HCT116 (cell line): ENCODE results near the gene NTNG2. TPM values are rescaled to one million over a fixed set of nuclear protein-coding genes. Genes with fewer than 3 reads are reported as not detected.

Source experiments
- ATAC-seq: fragments of 200-7000 bp; cut with Tn5 transposase; 2 replicates; pipeline ENCODE4 v1.9.1; 2020; ENCODE audit warnings: mild to moderate bottlenecking, moderate library complexity
- BruUV-seq: library from RNA; stranded (reverse); fragments of 400-500 nt; replicated peaks from 2 replicates; lab custom pipeline; 2021; lab: Mats Ljungman, UMichigan
- CTCF ChIA-PET: fragments of 300-600 bp; sonication (Branson Sonifier 250); formaldehyde crosslinking; loops from one replicate; lab custom pipeline; 2021; ENCODE audit warnings: antibody characterized with exemption; lab: Charles Lee
- POLR2A ChIA-PET: fragments of 300-600, 350-600 bp; sonication (Branson Sonifier 250); formaldehyde crosslinking; loops from one replicate; lab custom pipeline; 2021; ENCODE audit warnings: antibody characterized with exemption; lab: Charles Lee
- RAD21 ChIA-PET, 2 experiments: fragments of 300-600 bp; sonication (Branson Sonifier 250); formaldehyde crosslinking; loops; one replicate each; lab custom pipeline; 2023; ENCODE audit warnings: low total read pairs in 2 of 2; ENCODE audit not compliant: uncharacterized antibody in 2 of 2, unreplicated experiment in 2 of 2, low non-redundant PET in 1 of 2; lab: Charles Lee
- DNase-seq: peaks from one replicate; pipeline ENCODE4 v3.0.0-alpha.2; 2010; ENCODE audit warnings: low read depth, low spot score
- H2AFZ ChIP-seq: fragments of 200-600 bp; shearing (Covaris generic), sonication (generic); 2 replicates; pipeline ENCODE4 v1.6.1; 2017; ENCODE audit warnings: low read depth, mixed run types, mixed read lengths, antibody characterized with exemption, low read length; ENCODE audit not compliant: poor library complexity, severe bottlenecking
- H3K27ac ChIP-seq: 2 replicates; pipeline ENCODE4 v1.5.1; 2012; ENCODE audit warnings: low read depth, low read length
- H3K27me3 ChIP-seq: fragments of 200-600 bp; sonication (generic); 2 replicates; pipeline ENCODE4 v1.6.1; 2016; ENCODE audit warnings: mixed run types, low read length, mixed read lengths; ENCODE audit not compliant: insufficient read depth
- H3K36me3 ChIP-seq, 2 experiments: fragments of 200-500 bp in 1 of 2; fragments of 200-600 bp in 1 of 2; sonication (Bioruptor generic) in 1 of 2; sonication (generic) in 1 of 2; 2 replicates each; pipeline versions ENCODE4 v1.5.1 to v1.6.1; 2014 to 2016; ENCODE audit warnings: low read length in 2 of 2, inconsistent platforms in 1 of 2, mixed read lengths in 1 of 2, mixed run types in 1 of 2; ENCODE audit not compliant: insufficient read depth in 2 of 2, control insufficient read depth in 1 of 2
- H3K4me1 ChIP-seq, 2 experiments: fragments of 200-600 bp in 1 of 2; sonication (generic) in 1 of 2; 2 replicates each; pipeline versions ENCODE4 v1.5.1 to v1.6.1; 2012 to 2017; ENCODE audit warnings: low read length in 2 of 2, inconsistent platforms in 1 of 2, mild to moderate bottlenecking in 1 of 2, mixed read lengths in 1 of 2, mixed run types in 1 of 2, moderate library complexity in 1 of 2; ENCODE audit not compliant: insufficient read depth in 2 of 2, control insufficient read depth in 1 of 2
- H3K4me2 ChIP-seq: fragments of 200-600 bp; sonication (generic); 2 replicates; pipeline ENCODE4 v1.6.1; 2017; ENCODE audit warnings: mixed run types, low read length, mixed read lengths
- H3K4me3 ChIP-seq, 2 experiments: fragments of 200-600 bp in 1 of 2; sonication (generic) in 1 of 2; replicated peaks in 1 of 2; 2 replicates each; pipeline ENCODE4 v1.5.1; 2011 to 2016; ENCODE audit warnings: low read length in 2 of 2, control low read depth in 1 of 2, low read depth in 1 of 2, mild to moderate bottlenecking in 1 of 2, mixed read lengths in 1 of 2, mixed run types in 1 of 2
- H3K79me2 ChIP-seq: fragments of 200-600 bp; sonication (generic); 2 replicates; pipeline ENCODE4 v1.6.1; 2017; ENCODE audit warnings: mild to moderate bottlenecking, mixed run types, low read length, moderate library complexity, mixed read lengths; ENCODE audit not compliant: insufficient read depth
- H3K9ac ChIP-seq: fragments of 200-600 bp; sonication (generic); 2 replicates; pipeline ENCODE4 v1.6.1; 2016; ENCODE audit warnings: low read length, mixed read lengths
- H3K9me2 ChIP-seq: fragments of 200-600 bp; sonication (generic), shearing (Covaris generic); 2 replicates; pipeline ENCODE4 v1.6.1; 2017; ENCODE audit warnings: mixed run types, mild to moderate bottlenecking, moderate library complexity; ENCODE audit not compliant: insufficient read depth
- H3K9me3 ChIP-seq, 2 experiments: fragments of 200-500 bp in 1 of 2; fragments of 200-600 bp in 1 of 2; sonication (Bioruptor generic) in 1 of 2; sonication (generic) in 1 of 2; 2 replicates each; pipeline ENCODE4 v1.6.1; 2014 to 2017; ENCODE audit warnings: low read length in 2 of 2, mixed read lengths in 2 of 2, inconsistent platforms in 1 of 2, low read depth in 1 of 2, mild to moderate bottlenecking in 1 of 2, mixed run types in 1 of 2, moderate library complexity in 1 of 2; ENCODE audit not compliant: control insufficient read depth in 1 of 2, insufficient read depth in 1 of 2
- H4K20me1 ChIP-seq: fragments of 200-600 bp; sonication (generic), shearing (Covaris generic); 2 replicates; pipeline ENCODE4 v1.6.1; 2017; ENCODE audit warnings: mixed run types, mild to moderate bottlenecking, moderate library complexity; ENCODE audit not compliant: insufficient read depth
- ATF3 ChIP-seq: IDR thresholded peaks from 2 replicates; pipeline ENCODE4 v1.6.1; 2012
- CBX3 ChIP-seq: IDR thresholded peaks from 2 replicates; pipeline ENCODE4 v1.6.1; 2012; ENCODE audit warnings: low read depth
- CTCF ChIP-seq, 3 experiments: fragments of 200-600 bp in 1 of 3; sonication (generic) in 1 of 3; IDR thresholded peaks in 2 of 3; conservative IDR thresholded peaks in 1 of 3; 2 replicates each; pipeline ENCODE4 v1.5.1; 2012 to 2017; ENCODE audit warnings: low read depth in 2 of 3, low read length in 2 of 3, antibody characterized with exemption in 1 of 3, borderline replicate concordance in 1 of 3, control low read depth in 1 of 3, mild to moderate bottlenecking in 1 of 3, mixed read lengths in 1 of 3, mixed run types in 1 of 3, moderate library complexity in 1 of 3; ENCODE audit not compliant: insufficient read depth in 1 of 3
- EZH2 ChIP-seq: fragments of 200-600 bp; sonication (generic); IDR thresholded peaks from 2 replicates; pipeline ENCODE4 v1.6.1; 2017; ENCODE audit warnings: antibody characterized with exemption, mixed run types
- EZH2phosphoT487 ChIP-seq: fragments of 200-600 bp; IDR thresholded peaks from 2 replicates; pipeline ENCODE4 v1.6.1; 2018; ENCODE audit warnings: antibody characterized with exemption, borderline replicate concordance
- FOSL1 ChIP-seq: IDR thresholded peaks from 2 replicates; pipeline ENCODE4 v1.6.1; 2012; ENCODE audit warnings: low read depth
- MAX ChIP-seq: IDR thresholded peaks from 2 replicates; pipeline ENCODE4 v1.6.1; 2012
- POLR2AphosphoS5 ChIP-seq: IDR thresholded peaks from 2 replicates; pipeline ENCODE4 v1.6.1; 2011; ENCODE audit warnings: mild to moderate bottlenecking, low read depth, low read length, moderate library complexity
- RAD21 ChIP-seq: IDR thresholded peaks from 2 replicates; pipeline ENCODE4 v1.6.1; 2012; ENCODE audit warnings: low read depth, mild to moderate bottlenecking
- REST ChIP-seq: IDR thresholded peaks from 2 replicates; pipeline ENCODE4 v1.6.1; 2012; ENCODE audit warnings: low read depth
- SIN3A ChIP-seq: IDR thresholded peaks from 2 replicates; pipeline ENCODE4 v1.6.1; 2012; ENCODE audit warnings: low read depth
- SRF ChIP-seq: IDR thresholded peaks from 2 replicates; pipeline ENCODE4 v1.6.1; 2012; ENCODE audit warnings: low read depth
- TCF7L2 ChIP-seq: IDR thresholded peaks from 2 replicates; pipeline ENCODE4 v1.7.0; 2011; ENCODE audit warnings: borderline replicate concordance, inconsistent platforms; ENCODE audit not compliant: insufficient read depth, insufficient read length; ENCODE audit errors: extremely low read depth
- YY1 ChIP-seq: IDR thresholded peaks from 2 replicates; pipeline ENCODE4 v1.6.1; 2011; ENCODE audit warnings: low read length, low read depth, moderate library complexity, mild to moderate bottlenecking; ENCODE audit not compliant: insufficient replicate concordance; ENCODE audit errors: extremely low read depth
- ZFX ChIP-seq: fragments of 450-650 bp; IDR thresholded peaks from 2 replicates; pipeline ENCODE4 v1.6.1; 2017
- intact Hi-C: fragments of 100-400 bp; cut with micrococcal nuclease; formaldehyde crosslinking; loops from 2 replicates; pipeline ENCODE4 v1.10.0; 2022
- total RNA-seq: library from RNA; stranded (reverse); gene quantifications from one replicate; pipeline ENCODE4 v1.2.1, GENCODE V29; 2021; ENCODE audit not compliant: unreplicated experiment

Gene NTNG2
- total RNA-seq, 1 experiment from 2014 or later = 2.5 TPM

- Histone ChIP-seq H3K4me2 (no peak overlapping the region), H3K4me3 (no peak overlapping the region), H3K79me2 (no peaks in the 10 kb centered on the region), H3K9me2 (no peaks in the 10 kb centered on the region), H4K20me1 (no peaks in the 10 kb centered on the region), H3K9ac (no peak overlapping the region), H3K9me3 (no peaks in the 10 kb centered on the region), H3K36me3 (no peaks in the 10 kb centered on the region), H3K4me1 (peaks cover 2 to 9% of the 10 kb centered on the region in 2 experiments; a peak in 3 of 4 replicates), H2AFZ (no peak overlapping the region), H3K27me3 (peaks cover 12% of the 10 kb centered on the region; the same call in 1 of the 2 replicates), H3K27ac (no peak overlapping the region)
- ChIA-PET POLR2A (interaction anchor here (0.9 kb wide), 1 partner anchor 10 kb away, joined by 3 read pairs; no protein-coding TSS in a partner anchor), CTCF (interaction anchor here (1.7 to 6.4 kb wide), 3 partner anchors 9 to 101 kb away, joined by 5 to 154 read pairs (median 7); no protein-coding TSS in a partner anchor), RAD21 (interaction anchor here in 1 of 2 experiments (0.6 kb wide), 1 partner anchor 231 kb away, joined by 3 read pairs; no protein-coding TSS in a partner anchor)
- intact Hi-C loops = loop anchor here (5.0 kb wide), 1 partner anchor 405 kb away; no protein-coding TSS in a partner anchor
- ATAC-seq (no peak), DNase-seq (no peak)
- TF ChIP-seq EZH2 (no peak), REST (no peak), POLR2AphosphoS5 (no peak), EZH2phosphoT487 (no peak), MAX (no peak), SRF (no peak), FOSL1 (no peak), ZFX (no peak), TCF7L2 (no peak), RAD21 (no peak), ATF3 (no peak), YY1 (no peak), CTCF (IDR thresholded peaks at IDR 0.05 in 2 of 3, conservative IDR thresholded peaks at IDR 0.05 in 1 of 3; ENCODE audit: borderline replicate concordance in 1 of 3, insufficient read depth in 1 of 3, low read depth in 2 of 3, low read length in 2 of 3) (no peak), CBX3 (no peak), SIN3A (no peak)
- BruUV-seq = no TSS peak
Measured at GRCh38 chr9:132167192-132167591, 5.3 kb downstream of the NTNG2 start.
